Spleen (tissue), 7 donors: Measurements from ENCODE around the gene COQ8A.
"Not testable (repeated sequence)": the region's sequence is repeated elsewhere in the genome, so short reads cannot be mapped to it uniquely, and the experiment has no call there.

Experiments used
- CTCF ChIP-seq, 11 experiments: fragments of 200-600 bp in 7 of 11; fragments of 450-650 bp in 4 of 11; sonication (generic) in 4 of 11; IDR thresholded peaks in 8 of 11; conservative IDR thresholded peaks in 3 of 11; 1 replicate in 7 of 11; 2 replicates in 4 of 11; pipeline versions ENCODE4 v1.4.0 to v1.8.0; 2016 to 2021; ENCODE audit warnings: antibody characterized with exemption in 11 of 11, inconsistent platforms in 4 of 11, mild to moderate bottlenecking in 1 of 11
- POLR2A ChIP-seq, 3 donors: fragments of 450-650 bp; IDR thresholded peaks; one replicate each; pipeline ENCODE4 v1.5.1; 2017; ENCODE audit warnings: antibody characterized with exemption in 3 of 3, mild to moderate bottlenecking in 1 of 3
- donor health status: DM: no; HTN: no; CAD: no; lungs with moderate emphysema.
- donor health status: DM: no; HTN: no; CAD: no.
- donor health status: DM: no; HTN: no; CAD: no.

GRCh38 chr1:226999579-226999978, 59.5 kb downstream of the COQ8A start:
- TF ChIP-seq POLR2A (IDR thresholded peaks at IDR 0.05); CTCF (IDR thresholded peaks at IDR 0.05 in 8 of 11, conservative IDR thresholded peaks at IDR 0.05 in 3 of 11): not testable (repeated sequence)
